ENCODE data around the gene LYZL1. TPM values are rescaled to one million over a fixed set of nuclear protein-coding genes. Genes with fewer than 3 reads are reported as not detected.

LYZL1 gene
- total RNA-seq, 1 donor from 2014 or later = not detected

- no peak overlapping the region for H3K27ac Mint-ChIP-seq (ENCODE audit: unreplicated experiment)
- H3K36me3 Mint-ChIP-seq (ENCODE audit: low read depth, unreplicated experiment) = no peaks in the 10 kb centered on the region
- no peak for DNase-seq (ENCODE audit: low spot score)
- H3K4me3 Mint-ChIP-seq (ENCODE audit: unreplicated experiment) = no peak overlapping the region
- H3K27me3 Mint-ChIP-seq (ENCODE audit: unreplicated experiment) = no peaks in the 10 kb centered on the region
- no peaks in the 10 kb centered on the region for H3K9me3 Mint-ChIP-seq (ENCODE audit: unreplicated experiment)
- no peak for TF ChIP-seq CTCF (IDR thresholded peaks at IDR 0.05; ENCODE audit: unreplicated experiment)
- H3K4me1 Mint-ChIP-seq (ENCODE audit: unreplicated experiment) = no peaks in the 10 kb centered on the region
Observed at GRCh38 chr10:29249018-29249417, 39.9 kb upstream of the LYZL1 start.

- DNase-seq (ENCODE audit: low spot score) = no peak
- no peaks in the 10 kb centered on the region for H3K36me3 Mint-ChIP-seq (ENCODE audit: low read depth, unreplicated experiment)
- no peak overlapping the region for H3K27ac Mint-ChIP-seq (ENCODE audit: unreplicated experiment)
- H3K9me3 Mint-ChIP-seq (ENCODE audit: unreplicated experiment) = no peaks in the 10 kb centered on the region
- no peaks in the 10 kb centered on the region for H3K27me3 Mint-ChIP-seq (ENCODE audit: unreplicated experiment)
- TF ChIP-seq CTCF (IDR thresholded peaks at IDR 0.05; ENCODE audit: unreplicated experiment) = no peak
- no peak overlapping the region for H3K4me3 Mint-ChIP-seq (ENCODE audit: unreplicated experiment)
- peaks cover 4% of the 10 kb centered on the region for H3K4me1 Mint-ChIP-seq (ENCODE audit: unreplicated experiment)
Observed at GRCh38 chr10:29250066-29250465, 38.8 kb upstream of the LYZL1 start.

GRCh38 chr10:29252811-29253689 is 35.8 kb upstream of the LYZL1 start:
- no peak overlapping the region for H3K27ac Mint-ChIP-seq (ENCODE audit: unreplicated experiment)
- H3K9me3 Mint-ChIP-seq (ENCODE audit: unreplicated experiment) = no peaks in the 10 kb centered on the region
- TF ChIP-seq CTCF (IDR thresholded peaks at IDR 0.05; ENCODE audit: unreplicated experiment) = no peak
- H3K4me3 Mint-ChIP-seq (ENCODE audit: unreplicated experiment) = no peak overlapping the region
- H3K27me3 Mint-ChIP-seq (ENCODE audit: unreplicated experiment) = no peaks in the 10 kb centered on the region
- no peaks in the 10 kb centered on the region for H3K36me3 Mint-ChIP-seq (ENCODE audit: low read depth, unreplicated experiment)
- H3K4me1 Mint-ChIP-seq (ENCODE audit: unreplicated experiment) = peaks cover 7% of the 10 kb centered on the region
- no peak for DNase-seq (ENCODE audit: low spot score)

GRCh38 chr10:29253690-29254029 is 35.2 kb upstream of the LYZL1 start:
- DNase-seq (ENCODE audit: low spot score) = no peak
- Mint-ChIP-seq H3K9me3 (ENCODE audit: unreplicated experiment) (no peaks in the 10 kb centered on the region), H3K36me3 (ENCODE audit: low read depth, unreplicated experiment) (no peaks in the 10 kb centered on the region), H3K27ac (ENCODE audit: unreplicated experiment) (no peak overlapping the region), H3K4me3 (ENCODE audit: unreplicated experiment) (no peak overlapping the region), H3K27me3 (ENCODE audit: unreplicated experiment) (no peaks in the 10 kb centered on the region), H3K4me1 (ENCODE audit: unreplicated experiment) (peaks cover 7% of the 10 kb centered on the region)
- no peak for TF ChIP-seq CTCF (IDR thresholded peaks at IDR 0.05; ENCODE audit: unreplicated experiment)
